B cell (primary cell): ENCODE results near the gene SLC37A1. TPM values are rescaled to one million over a fixed set of nuclear protein-coding genes. Genes with fewer than 3 reads are reported as not detected.

Experiments
- ATAC-seq: fragments of 200-7000 bp; cut with Tn5 transposase; one replicate; pipeline ENCODE4 v1.10.0; 2021; ENCODE audit warnings: low read depth, mild to moderate bottlenecking, moderate number of reproducible peaks, moderate library complexity
- CTCF ChIA-PET: fragments of 350-600 bp; sonication (Branson Sonifier 250); formaldehyde crosslinking; loops from one replicate; lab custom pipeline; 2021; ENCODE audit warnings: antibody characterized with exemption, inconsistent platforms; lab: Charles Lee
- POLR2A ChIA-PET: fragments of 350-600 bp; sonication (Branson Sonifier 250); formaldehyde crosslinking; loops from one replicate; lab custom pipeline; 2021; ENCODE audit warnings: antibody characterized with exemption; lab: Charles Lee
- DNase-seq: peaks from one replicate; pipeline ENCODE4 v3.0.0; 2013
- H2AFZ ChIP-seq: 2 replicates; pipeline ENCODE4 v1.6.1; 2012; ENCODE audit warnings: mild to moderate bottlenecking, low read depth, low read length; ENCODE audit not compliant: insufficient read depth, poor library complexity, severe bottlenecking
- H3K27ac ChIP-seq, 2 donors: 1 replicate in 1 of 2; 2 replicates in 1 of 2; pipeline ENCODE4 v1.5.1; 2012 to 2013; ENCODE audit warnings: low read length in 2 of 2, mild to moderate bottlenecking in 2 of 2, moderate library complexity in 1 of 2
- H3K27me3 ChIP-seq, 4 experiments: fragments of 200-600 bp in 1 of 4; sonication (generic) in 1 of 4; replicated peaks in 1 of 4; 1 replicate in 2 of 4; 2 replicates in 2 of 4; pipeline versions ENCODE4 v1.6.1 to v1.7.0; 2013 to 2016; ENCODE audit warnings: low read length in 3 of 4, mild to moderate bottlenecking in 2 of 4, mixed read lengths in 1 of 4, moderate library complexity in 1 of 4; ENCODE audit not compliant: insufficient read depth in 4 of 4, control insufficient read depth in 3 of 4; ENCODE audit errors: control extremely low read depth in 1 of 4
- H3K36me3 ChIP-seq, 2 experiments: replicated peaks in 1 of 2; 1 replicate in 1 of 2; 2 replicates in 1 of 2; pipeline versions ENCODE4 v1.6.1 to v1.7.1; 2013; ENCODE audit warnings: low read length in 1 of 2; ENCODE audit not compliant: insufficient read depth in 2 of 2, control insufficient read depth in 1 of 2; ENCODE audit errors: control extremely low read depth in 1 of 2, extremely low read depth in 1 of 2
- H3K4me1 ChIP-seq, 2 donors: fragments of 200-600 bp in 1 of 2; sonication (generic) in 1 of 2; 1 replicate in 1 of 2; 2 replicates in 1 of 2; pipeline versions ENCODE4 v1.5.1 to v1.6.1; 2013 to 2017; ENCODE audit warnings: low read length in 2 of 2; ENCODE audit not compliant: control insufficient read depth in 2 of 2, insufficient read depth in 2 of 2
- H3K4me2 ChIP-seq: replicated peaks from 2 replicates; pipeline ENCODE3; 2012; ENCODE audit warnings: mild to moderate bottlenecking, low read depth, low read length; ENCODE audit not compliant: poor library complexity, severe bottlenecking
- H3K4me3 ChIP-seq, 5 experiments: fragments of 200-600 bp in 1 of 5; sonication (generic) in 1 of 5; 1 replicate in 3 of 5; 2 replicates in 2 of 5; pipeline versions ENCODE4 v1.5.1 to v1.7.0; 2011 to 2016; ENCODE audit warnings: low read length in 4 of 5, mild to moderate bottlenecking in 4 of 5, low read depth in 2 of 5, control low read depth in 1 of 5, moderate library complexity in 1 of 5; ENCODE audit not compliant: insufficient read depth in 1 of 5; ENCODE audit errors: control extremely low read depth in 1 of 5, extremely low read depth in 1 of 5
- H3K79me2 ChIP-seq: fragments of 200-600 bp; sonication (generic); one replicate; pipeline ENCODE4 v1.6.0; 2016; ENCODE audit warnings: low read length; ENCODE audit not compliant: control insufficient read depth, insufficient read depth
- H3K9ac ChIP-seq: fragments of 200-600 bp; sonication (generic); 2 replicates; pipeline ENCODE4 v1.6.1; 2017; ENCODE audit warnings: mild to moderate bottlenecking, low read length, moderate library complexity
- H3K9me3 ChIP-seq, 3 donors: one replicate each; pipeline versions ENCODE4 v1.6.1 to v1.7.1; 2013; ENCODE audit warnings: low read length in 2 of 3; ENCODE audit not compliant: control insufficient read depth in 2 of 3, insufficient read depth in 1 of 3; ENCODE audit errors: control extremely low read depth in 1 of 3
- H4K20me1 ChIP-seq: 2 replicates; pipeline ENCODE4 v1.6.0; 2012; ENCODE audit warnings: mild to moderate bottlenecking, low read length; ENCODE audit not compliant: insufficient read depth, control insufficient read depth, poor library complexity, severe bottlenecking
- H3K27ac Mint-ChIP-seq: one replicate; pipeline ENCODE4 v1.8.0; 2021; ENCODE audit warnings: mixed read lengths
- H3K27me3 Mint-ChIP-seq: one replicate; pipeline ENCODE4 v1.8.0; 2021; ENCODE audit warnings: mixed read lengths
- H3K4me1 Mint-ChIP-seq: one replicate; pipeline ENCODE4 v1.8.0; 2021; ENCODE audit warnings: mixed read lengths
- H3K4me3 Mint-ChIP-seq: one replicate; pipeline ENCODE4 v1.8.0; 2021; ENCODE audit warnings: mixed read lengths
- H3K9me3 Mint-ChIP-seq: one replicate; pipeline ENCODE4 v1.8.0; 2022; ENCODE audit warnings: mixed read lengths; ENCODE audit not compliant: insufficient read depth
- EZH2 ChIP-seq: IDR thresholded peaks from 2 replicates; pipeline ENCODE4 v1.6.1; 2012; ENCODE audit warnings: borderline replicate concordance, low read depth, mild to moderate bottlenecking, moderate library complexity, low read length; ENCODE audit not compliant: insufficient read depth, poor library complexity, severe bottlenecking
- WGBS: methylation state at CpG from one replicate; pipeline ENCODE4 v1.1.5; 2013; ENCODE audit warnings: missing lambda C conversion rate; ENCODE audit not compliant: insufficient coverage; 5-methylcytosine and 5-hydroxymethylcytosine counted together
- intact Hi-C: fragments of 100-400 bp; cut with micrococcal nuclease; formaldehyde crosslinking; loops from one replicate; pipeline ENCODE4 v1.10.0; 2022
- polyA plus RNA-seq: library from polyadenylated mRNA; depleted of rRNA; stranded (reverse); fragments of >200 nt; gene quantifications from 2 replicates; pipeline ENCODE4 v1.2.3, GENCODE V29; 2012
- total RNA-seq, 2 donors: library from RNA; stranded (reverse); fragments of 120-200 nt in 1 of 2; gene quantifications; 1 replicate in 1 of 2; 2 replicates in 1 of 2; pipeline versions ENCODE4 v1.2.3 to v1.2.4, GENCODE V29; 2013 to 2022
- TF ChIP-seq, protein P1 (sequence below): fragments of 200-600 bp; IDR thresholded peaks from one replicate; pipeline ENCODE4 v1.8.0; 2022; ENCODE audit warnings: antibody characterized with exemption, mild to moderate bottlenecking

The SLC37A1 gene
- total and polyA plus RNA-seq, 2 donors (not counting 1 experiment from before 2014, with no cell fraction given): 38.1 to 60.2 TPM

DNA sequence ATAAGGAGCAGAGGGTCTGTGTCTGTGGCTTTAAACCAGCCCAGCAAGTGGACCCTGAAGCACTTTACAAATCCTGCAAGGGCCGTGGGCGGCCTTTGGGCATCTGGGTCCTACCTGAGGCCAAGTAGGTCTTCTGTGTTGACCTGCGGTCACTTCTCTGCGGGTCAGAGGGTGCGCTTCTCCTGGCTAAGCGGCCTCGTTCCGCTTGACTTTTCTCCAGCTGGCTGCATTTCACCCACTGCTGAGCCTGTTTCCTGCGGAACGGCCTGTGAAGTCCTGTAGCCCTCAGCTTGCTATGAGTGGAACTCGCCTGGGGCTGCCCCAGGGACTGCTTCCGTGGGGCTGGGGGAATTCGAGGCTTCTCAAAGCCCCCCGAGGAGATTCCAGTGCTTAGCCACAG lies 43.3 kb downstream of the SLC37A1 start:
- TF ChIP-seq EZH2: no peak
- TF ChIP-seq, protein P1, sequence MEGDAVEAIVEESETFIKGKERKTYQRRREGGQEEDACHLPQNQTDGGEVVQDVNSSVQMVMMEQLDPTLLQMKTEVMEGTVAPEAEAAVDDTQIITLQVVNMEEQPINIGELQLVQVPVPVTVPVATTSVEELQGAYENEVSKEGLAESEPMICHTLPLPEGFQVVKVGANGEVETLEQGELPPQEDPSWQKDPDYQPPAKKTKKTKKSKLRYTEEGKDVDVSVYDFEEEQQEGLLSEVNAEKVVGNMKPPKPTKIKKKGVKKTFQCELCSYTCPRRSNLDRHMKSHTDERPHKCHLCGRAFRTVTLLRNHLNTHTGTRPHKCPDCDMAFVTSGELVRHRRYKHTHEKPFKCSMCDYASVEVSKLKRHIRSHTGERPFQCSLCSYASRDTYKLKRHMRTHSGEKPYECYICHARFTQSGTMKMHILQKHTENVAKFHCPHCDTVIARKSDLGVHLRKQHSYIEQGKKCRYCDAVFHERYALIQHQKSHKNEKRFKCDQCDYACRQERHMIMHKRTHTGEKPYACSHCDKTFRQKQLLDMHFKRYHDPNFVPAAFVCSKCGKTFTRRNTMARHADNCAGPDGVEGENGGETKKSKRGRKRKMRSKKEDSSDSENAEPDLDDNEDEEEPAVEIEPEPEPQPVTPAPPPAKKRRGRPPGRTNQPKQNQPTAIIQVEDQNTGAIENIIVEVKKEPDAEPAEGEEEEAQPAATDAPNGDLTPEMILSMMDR: no peak
- CTCF ChIA-PET: no interaction called here
- H3K4me3 Mint-ChIP-seq: no peak overlapping the region
- peak; percentile 46 for DNase-seq
- no peaks in the 10 kb centered on the region for H3K9me3 Mint-ChIP-seq
- Histone ChIP-seq H3K27me3 (no peaks in the 10 kb centered on the region), H2AFZ (no peak overlapping the region), H3K36me3 (peaks cover 0 to 62% of the 10 kb centered on the region in 2 experiments), H3K4me3 (no peak overlapping the region), H3K4me2 (no peak overlapping the region), H4K20me1 (no peaks in the 10 kb centered on the region), H3K9ac (no peak overlapping the region), H3K27ac (no peak overlapping the region), H3K4me1 (peaks cover 1 to 26% of the 10 kb centered on the region in 2 donors), H3K79me2 (no peaks in the 10 kb centered on the region), H3K9me3 (no peaks in the 10 kb centered on the region)
- no peaks in the 10 kb centered on the region for H3K27me3 Mint-ChIP-seq
- H3K27ac Mint-ChIP-seq: peak overlapping the region; percentile 26
- peak; percentile 60 for ATAC-seq
- WGBS: 64% methylated on average over 14 of the region's 14 CpGs
- intact Hi-C loops: loop anchor here (2.0 kb wide), 1 partner anchor 20 kb away; no protein-coding TSS in a partner anchor
- POLR2A ChIA-PET: interaction anchor here (0.5 kb wide), 1 partner anchor 247 kb away, joined by 4 read pairs; no protein-coding TSS in a partner anchor
- H3K4me1 Mint-ChIP-seq: peaks cover 24% of the 10 kb centered on the region

DNA sequence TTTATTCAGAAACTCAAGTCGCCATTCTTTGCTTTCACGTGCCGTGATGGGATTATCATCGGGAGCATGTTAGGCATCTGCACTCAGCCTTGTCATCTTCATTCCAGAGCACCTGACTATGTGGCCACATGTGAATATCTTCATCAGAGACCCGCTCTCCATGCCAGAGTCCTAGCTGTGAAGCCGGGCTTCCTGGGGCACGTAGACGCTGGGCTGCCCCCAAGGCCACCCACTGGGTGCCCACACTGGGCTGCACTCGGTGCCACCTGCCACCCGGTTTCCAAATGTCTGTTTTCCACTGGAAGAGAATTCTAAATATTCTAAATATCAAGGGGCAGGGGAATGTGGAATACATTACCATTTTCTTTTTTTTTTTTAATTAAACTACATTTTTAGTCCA lies 43.8 kb downstream of the SLC37A1 start:
- H3K4me3 ChIP-seq: no peak overlapping the region
- no peaks in the 10 kb centered on the region for H3K27me3 Mint-ChIP-seq
- no peaks in the 10 kb centered on the region for H3K9me3 Mint-ChIP-seq
- no peak overlapping the region for H2AFZ ChIP-seq
- H3K9me3 ChIP-seq: no peaks in the 10 kb centered on the region
- no peak for DNase-seq
- CTCF ChIA-PET: no interaction called here
- no peak for ATAC-seq
- H3K4me1 ChIP-seq: peaks cover 3 to 30% of the 10 kb centered on the region in 2 donors
- H3K9ac ChIP-seq: no peak overlapping the region
- H3K4me2 ChIP-seq: no peak overlapping the region
- H3K27me3 ChIP-seq: no peaks in the 10 kb centered on the region
- H4K20me1 ChIP-seq: no peaks in the 10 kb centered on the region
- intact Hi-C loops: loop anchor here (2.0 kb wide), 1 partner anchor 21 kb away; no protein-coding TSS in a partner anchor
- POLR2A ChIA-PET: no interaction called here
- TF ChIP-seq EZH2: no peak
- TF ChIP-seq, protein P1: no peak
- H3K4me3 Mint-ChIP-seq: no peak overlapping the region
- no peaks in the 10 kb centered on the region for H3K79me2 ChIP-seq
- H3K4me1 Mint-ChIP-seq: peaks cover 28% of the 10 kb centered on the region
- no peak overlapping the region for H3K27ac ChIP-seq
- 83% methylated on average over 6 of the region's 10 CpGs for WGBS
- H3K36me3 ChIP-seq: peaks cover 0 to 62% of the 10 kb centered on the region in 2 experiments
- H3K27ac Mint-ChIP-seq: peak overlapping the region; percentile 26
